ENCODE data around the gene PPARA. TPM values are rescaled to one million over a fixed set of nuclear protein-coding genes. Genes with fewer than 3 reads are reported as not detected.
A peak's percentile ranks its signal among the peaks of the same experiment; 100 is the strongest.

Gene PPARA
- total and polyA plus RNA-seq, 11 donors: 21.1 to 96.4 (median 80.4) TPM

DNA sequence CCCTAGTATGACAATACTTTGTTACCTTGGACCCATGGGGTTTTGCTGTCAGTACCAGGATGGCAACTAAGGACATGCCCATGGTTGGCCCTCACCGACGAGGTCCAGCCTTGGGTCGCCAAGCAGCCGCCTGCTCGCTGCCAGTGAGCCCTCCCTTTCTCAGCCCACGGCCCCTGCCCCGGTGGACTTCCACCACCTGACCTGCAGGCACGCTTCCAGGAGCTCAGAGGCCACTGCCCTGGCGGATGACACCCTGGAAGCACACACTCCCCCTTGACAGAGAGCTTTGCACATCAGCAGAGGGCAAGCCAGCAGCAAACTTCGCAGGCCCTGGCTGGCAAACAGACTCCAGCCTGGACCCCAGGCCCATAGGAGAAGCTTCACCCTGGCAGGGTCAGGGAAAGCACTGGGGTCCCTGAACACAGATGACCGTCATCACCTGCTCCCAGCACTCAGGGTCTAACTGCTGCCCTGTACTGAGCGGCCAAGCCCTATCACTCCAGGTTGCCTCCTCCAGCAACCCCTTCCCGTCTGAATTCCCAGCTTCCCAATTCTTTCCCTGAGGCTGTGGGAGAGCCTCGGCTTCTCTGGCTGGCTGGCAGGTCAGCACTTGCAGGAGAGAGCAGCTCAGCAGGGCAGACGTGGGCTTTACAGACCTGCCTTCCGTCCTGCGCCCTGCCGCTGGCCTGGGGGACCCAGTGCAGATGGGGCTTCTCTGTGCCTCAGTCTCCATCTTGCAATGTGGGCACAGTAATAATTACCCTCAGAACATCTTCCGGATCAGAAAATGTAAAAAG, 2.7 kb upstream of the PPARA start:
- no peaks in the 10 kb centered on the region for H3K27me3 ChIP-seq
- intact Hi-C loops (cut with DNase I): loop anchor here in 3 of 10 donors (5.0 to 10.0 kb wide), 3 partner anchors 95 to 155 kb away; partner anchors contain the start of gene CDPF1 (in 1 of the 3)
- peaks cover 0 to 3% (median 0%) of the 10 kb centered on the region in 9 donors for H3K36me3 ChIP-seq
- WGBS, 4 donors: 32 to 45% (median 37%) methylated on average over 7 to 19 of the region's 19 CpGs
- H3K4me3 ChIP-seq: no peak overlapping the region
- TF ChIP-seq POLR2A (IDR thresholded peaks at IDR 0.05): no peak
- TF ChIP-seq, protein P1, sequence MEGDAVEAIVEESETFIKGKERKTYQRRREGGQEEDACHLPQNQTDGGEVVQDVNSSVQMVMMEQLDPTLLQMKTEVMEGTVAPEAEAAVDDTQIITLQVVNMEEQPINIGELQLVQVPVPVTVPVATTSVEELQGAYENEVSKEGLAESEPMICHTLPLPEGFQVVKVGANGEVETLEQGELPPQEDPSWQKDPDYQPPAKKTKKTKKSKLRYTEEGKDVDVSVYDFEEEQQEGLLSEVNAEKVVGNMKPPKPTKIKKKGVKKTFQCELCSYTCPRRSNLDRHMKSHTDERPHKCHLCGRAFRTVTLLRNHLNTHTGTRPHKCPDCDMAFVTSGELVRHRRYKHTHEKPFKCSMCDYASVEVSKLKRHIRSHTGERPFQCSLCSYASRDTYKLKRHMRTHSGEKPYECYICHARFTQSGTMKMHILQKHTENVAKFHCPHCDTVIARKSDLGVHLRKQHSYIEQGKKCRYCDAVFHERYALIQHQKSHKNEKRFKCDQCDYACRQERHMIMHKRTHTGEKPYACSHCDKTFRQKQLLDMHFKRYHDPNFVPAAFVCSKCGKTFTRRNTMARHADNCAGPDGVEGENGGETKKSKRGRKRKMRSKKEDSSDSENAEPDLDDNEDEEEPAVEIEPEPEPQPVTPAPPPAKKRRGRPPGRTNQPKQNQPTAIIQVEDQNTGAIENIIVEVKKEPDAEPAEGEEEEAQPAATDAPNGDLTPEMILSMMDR (IDR thresholded peaks at IDR 0.05): no peak
- DNase-seq (peak in 3 of 5 donors; percentile 66 to 85 (median 72)), ATAC-seq (peak in 1 of 4 donors; percentile 21)
- H3K27ac ChIP-seq: peak overlapping the region in 11 of 12 donors; percentile 2 to 100 (median 93)
- H3K4me1 ChIP-seq: peaks cover 3 to 50% (median 34%) of the 10 kb centered on the region in 12 donors
- no peaks in the 10 kb centered on the region for H3K9me3 ChIP-seq

GRCh38 chr22:46148336-46148735, 2.0 kb upstream of the PPARA start:
- intact Hi-C loops (cut with DNase I): loop anchor here in 3 of 10 donors (5.0 to 10.0 kb wide), 3 partner anchors 94 to 154 kb away; partner anchors contain the start of gene CDPF1 (in 1 of the 3)
- no peak overlapping the region for H3K4me3 ChIP-seq
- peaks cover 0 to 10% (median 6%) of the 10 kb centered on the region in 9 donors for H3K36me3 ChIP-seq
- WGBS, 4 donors: 57 to 69% (median 63%) methylated on average over 8 of the region's 8 CpGs
- TF ChIP-seq, protein P1 (IDR thresholded peaks at IDR 0.05): no peak
- no peak for TF ChIP-seq POLR2A (IDR thresholded peaks at IDR 0.05)
- H3K9me3 ChIP-seq: no peaks in the 10 kb centered on the region
- peaks cover 3 to 55% (median 35%) of the 10 kb centered on the region in 12 donors for H3K4me1 ChIP-seq
- DNase-seq: no peak
- no peak for ATAC-seq
- H3K27ac ChIP-seq: peak overlapping the region; percentile 80 to 100 (median 92)
- no peaks in the 10 kb centered on the region for H3K27me3 ChIP-seq

- ATAC-seq: no peak
- Histone ChIP-seq H3K4me3 (peak overlapping the region in 11 of 12 donors; percentile 52 to 94 (median 87)), H3K9me3 (no peaks in the 10 kb centered on the region), H3K36me3 (peaks cover 0 to 16% (median 9%) of the 10 kb centered on the region in 9 donors), H3K27ac (peak overlapping the region; percentile 80 to 100 (median 92)), H3K27me3 (no peaks in the 10 kb centered on the region), H3K4me1 (peaks cover 3 to 58% (median 35%) of the 10 kb centered on the region in 12 donors)
- intact Hi-C loops (cut with DNase I): loop anchor here in 3 of 10 donors (5.0 to 10.0 kb wide), 3 partner anchors 93 to 153 kb away; partner anchors contain the start of gene CDPF1 (in 1 of the 3)
- 25 to 32% (median 29%) methylated on average over 12 of the region's 12 CpGs for WGBS, 4 donors
- TF ChIP-seq, protein P1 (IDR thresholded peaks at IDR 0.05): no peak
- no peak for TF ChIP-seq POLR2A (IDR thresholded peaks at IDR 0.05)
- DNase-seq: no peak
Observed at GRCh38 chr22:46148816-46149511, 1.4 kb upstream of the PPARA start.
